HTERT RPE-1 (cell line): ENCODE results near the gene MAST4.

Experiments
- in situ Hi-C: fragments of 300-500 bp; cut with MboI; formaldehyde crosslinking; loops from 4 replicates; pipeline ENCODE4 v1.14.3; 2020; ENCODE audit warnings: low sequenced_read_pairs

The MAST4 gene

DNA sequence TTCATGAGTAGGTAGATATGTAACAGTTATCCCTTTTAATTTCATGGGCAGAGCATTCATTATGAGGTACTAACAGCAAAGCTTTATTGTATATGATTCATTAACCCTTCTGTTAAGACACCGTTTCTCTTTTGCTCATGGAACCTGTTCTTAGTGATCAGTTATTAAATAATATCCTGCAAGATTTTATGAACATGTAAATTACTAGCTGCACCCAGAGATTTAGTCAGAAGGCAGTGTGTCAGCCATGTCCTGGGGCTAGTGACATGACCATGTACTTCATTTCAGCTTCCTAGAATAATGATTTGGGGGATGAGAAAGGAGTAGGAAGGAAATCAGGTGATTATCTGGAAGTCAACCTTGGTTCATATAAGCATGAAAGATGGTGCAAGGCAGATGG lies 7.0 kb downstream of the MAST4 start:
- in situ Hi-C loops: no loop called here

DNA sequence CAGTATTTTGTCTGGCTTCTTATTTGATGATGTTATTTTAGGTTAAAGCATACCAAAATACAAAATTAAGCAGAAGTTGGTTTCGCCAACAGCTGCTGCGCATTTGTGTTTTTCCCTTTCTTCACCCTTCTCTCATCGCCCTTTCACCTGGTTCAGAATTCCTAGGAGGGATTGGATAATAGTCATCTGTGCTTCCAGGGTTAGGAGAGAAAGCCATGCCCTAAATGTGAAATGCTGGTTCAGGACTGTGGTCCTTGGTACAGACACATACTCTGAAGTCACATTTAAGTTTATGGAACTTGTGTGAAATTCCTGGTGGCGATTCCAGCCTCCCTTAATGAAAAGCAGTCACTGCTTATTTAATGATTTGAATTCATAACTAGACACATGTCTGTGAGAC lies 7.7 kb downstream of the MAST4 start:
- in situ Hi-C loops: no loop called here

DNA sequence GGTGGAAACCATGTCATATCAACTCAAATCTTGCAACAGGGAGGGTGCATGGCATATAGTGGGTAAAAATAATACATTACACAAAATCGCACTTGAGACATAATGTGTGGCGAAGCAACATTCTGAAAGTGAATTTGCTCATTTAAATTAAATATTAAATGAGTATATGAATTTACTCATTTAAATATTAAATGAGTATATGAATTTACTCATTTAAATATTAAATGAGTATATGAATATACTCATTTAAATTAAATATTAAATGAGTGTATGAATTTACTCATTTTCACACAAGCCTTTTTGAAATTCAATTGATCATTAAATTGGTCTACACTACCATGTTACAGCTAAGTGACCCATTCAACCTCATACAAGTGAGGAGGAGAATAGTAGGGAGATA lies 10.5 kb downstream of the MAST4 start:
- in situ Hi-C loops: no loop called here

DNA sequence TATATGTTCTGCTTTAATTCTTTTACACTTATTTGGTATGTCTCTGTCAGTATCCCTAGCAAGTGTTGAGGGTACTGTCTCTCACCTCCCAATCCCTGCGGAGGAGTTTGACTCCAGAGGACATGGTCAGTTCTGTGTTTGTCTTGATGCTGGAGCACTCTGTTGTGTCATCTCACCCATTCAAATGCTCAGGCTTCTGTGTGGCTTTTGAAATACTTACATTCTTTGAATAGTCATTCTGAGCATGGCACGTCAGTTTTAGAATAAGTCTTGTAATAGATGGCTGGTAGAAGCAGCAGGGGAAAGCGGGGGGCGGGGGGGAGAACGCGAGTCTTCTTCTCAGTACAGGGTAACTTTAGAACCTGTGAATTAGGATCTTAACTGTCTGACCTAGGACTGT lies 12.3 kb downstream of the MAST4 start:
- in situ Hi-C loops: no loop called here

DNA sequence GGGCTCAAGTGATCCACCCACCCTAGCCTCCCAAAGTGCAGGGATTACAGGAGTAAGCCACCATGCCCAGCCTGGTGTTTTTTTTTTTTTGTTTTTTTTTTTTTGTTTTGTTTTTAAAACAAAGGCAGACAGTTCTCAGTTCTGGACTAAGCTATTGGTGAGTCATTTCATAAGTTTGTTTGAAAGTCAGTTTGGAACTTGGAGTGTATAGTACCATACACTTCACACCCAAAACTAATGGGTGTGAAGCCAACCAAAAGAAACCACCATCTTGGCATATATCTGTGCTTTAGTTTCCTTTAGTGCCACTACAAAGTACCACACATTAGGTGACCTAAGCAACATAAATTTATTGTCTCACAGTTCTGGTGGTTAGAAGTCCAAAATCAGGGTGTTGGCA lies 13.4 kb downstream of the MAST4 start:
- in situ Hi-C loops: no loop called here

DNA sequence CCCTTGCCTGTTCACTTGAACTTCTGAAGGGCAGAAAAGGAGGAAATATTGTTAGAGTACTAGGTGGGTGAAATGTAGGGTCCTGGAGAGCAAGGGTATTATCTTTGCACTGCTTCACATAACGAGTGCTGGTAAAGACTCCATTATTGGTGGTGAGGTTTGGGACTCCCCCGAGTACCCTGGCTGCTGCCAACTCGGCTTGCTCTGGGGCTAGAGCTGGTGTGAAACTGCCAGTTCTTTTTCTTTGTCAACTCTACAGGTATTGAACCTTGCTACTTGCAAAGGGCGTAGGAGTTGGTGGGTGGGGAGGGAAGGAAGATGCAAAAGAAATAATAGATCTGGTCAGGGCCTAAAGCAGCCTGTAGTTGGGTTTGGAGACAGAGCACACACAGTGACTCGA lies 16.0 kb downstream of the MAST4 start:
- in situ Hi-C loops: no loop called here

DNA sequence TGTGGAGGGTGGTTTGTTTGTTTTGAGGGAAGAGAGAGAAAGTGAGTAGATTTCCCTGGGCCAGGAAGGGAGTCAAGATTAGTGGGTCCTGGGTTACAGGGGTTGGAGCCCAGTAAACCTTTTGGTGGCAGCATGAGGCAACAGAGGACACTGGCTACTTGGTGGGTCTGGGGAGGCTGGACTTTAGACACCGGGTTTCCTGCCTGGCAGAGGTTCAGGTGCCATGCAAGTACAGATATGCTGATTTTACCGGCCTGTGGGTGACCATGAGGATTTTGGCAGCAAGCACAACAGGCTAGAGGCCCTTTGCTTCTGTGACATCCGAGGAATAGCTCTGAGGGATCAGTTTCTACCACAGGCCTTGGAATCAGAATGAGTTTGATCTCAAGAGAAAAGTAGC lies 18.9 kb downstream of the MAST4 start:
- in situ Hi-C loops: no loop called here

DNA sequence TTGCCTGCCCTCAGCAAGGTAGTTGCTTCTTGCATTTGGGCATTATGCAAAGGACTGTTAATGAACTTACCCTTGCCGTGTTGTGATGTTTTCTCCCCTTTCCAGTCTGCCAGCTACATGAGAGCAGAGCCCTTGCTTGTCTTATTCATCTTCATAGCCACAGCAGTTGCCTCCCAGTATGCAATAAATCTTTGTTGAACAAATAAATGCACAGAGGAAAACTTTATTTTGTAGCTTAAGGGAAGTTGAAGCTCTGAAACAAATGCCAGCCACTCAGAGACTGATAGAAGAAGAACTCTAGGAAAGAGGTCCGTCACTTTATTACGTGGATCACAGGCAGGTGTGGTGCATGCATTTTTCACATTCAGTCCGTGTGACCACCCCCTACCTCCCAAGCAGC lies 19.7 kb downstream of the MAST4 start:
- in situ Hi-C loops: no loop called here

DNA sequence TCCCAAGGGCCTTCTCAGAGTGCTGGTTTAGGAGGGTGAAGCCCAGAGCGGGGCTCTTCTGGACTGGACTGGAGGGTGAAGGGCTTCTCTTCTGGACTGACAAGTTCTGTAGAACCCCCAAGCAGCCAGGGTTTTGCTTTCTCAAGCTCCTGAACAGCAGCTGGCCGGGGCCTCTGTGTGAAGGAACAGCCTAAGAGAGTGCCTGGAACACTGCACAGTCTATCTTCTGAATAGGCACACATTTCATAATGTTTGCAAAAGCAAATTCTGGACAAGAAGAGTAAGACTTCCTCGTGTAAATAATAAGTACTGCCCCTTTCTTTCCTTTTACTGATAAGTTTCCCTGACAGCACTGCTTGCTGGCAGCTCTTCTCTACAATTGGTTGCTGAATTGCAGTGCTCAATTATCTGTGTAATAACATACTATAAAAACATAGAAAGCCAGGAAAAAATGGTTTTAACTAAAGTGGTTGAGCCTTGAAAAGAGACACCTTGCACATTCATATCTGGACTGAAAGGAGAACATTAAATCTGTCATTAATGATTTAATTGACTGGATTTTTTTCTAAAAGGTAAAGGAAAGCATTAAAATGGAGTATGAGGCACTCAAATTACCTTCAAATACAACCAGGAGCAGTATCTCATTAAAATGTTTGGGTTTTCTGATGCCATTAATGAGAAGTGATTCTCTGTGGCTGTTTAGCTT lies 20.5 kb downstream of the MAST4 start:
- in situ Hi-C loops: no loop called here

DNA sequence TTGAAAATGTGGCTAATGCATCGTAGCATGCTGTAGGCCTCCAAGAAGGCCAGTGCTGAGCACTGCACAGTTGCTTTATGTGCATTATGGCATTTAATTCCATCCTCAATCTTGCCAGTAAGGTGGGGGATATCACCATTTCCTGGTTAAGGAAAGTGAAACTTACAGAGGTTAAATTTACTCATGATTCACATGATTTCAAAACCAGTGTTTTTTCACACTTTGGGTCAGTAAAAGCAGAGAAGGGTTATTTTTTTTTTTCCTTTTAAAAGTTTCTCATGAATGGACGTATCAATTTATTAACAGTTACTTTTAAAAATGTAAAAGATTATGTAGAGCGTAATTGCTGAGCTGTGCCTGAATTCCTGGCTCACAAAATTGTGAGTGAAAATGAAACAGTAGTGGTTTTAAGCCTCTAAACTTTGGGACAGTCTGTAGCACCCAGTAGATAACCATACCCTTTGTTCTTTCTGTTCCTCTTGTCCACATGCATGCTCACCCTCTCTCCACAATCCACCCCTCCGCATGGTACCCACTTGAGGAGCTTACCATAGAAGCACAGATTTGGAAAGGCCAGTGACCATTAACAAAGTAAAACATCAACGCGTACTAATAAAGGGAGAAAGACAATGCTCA lies 21.2 kb downstream of the MAST4 start:
- in situ Hi-C loops: no loop called here

DNA sequence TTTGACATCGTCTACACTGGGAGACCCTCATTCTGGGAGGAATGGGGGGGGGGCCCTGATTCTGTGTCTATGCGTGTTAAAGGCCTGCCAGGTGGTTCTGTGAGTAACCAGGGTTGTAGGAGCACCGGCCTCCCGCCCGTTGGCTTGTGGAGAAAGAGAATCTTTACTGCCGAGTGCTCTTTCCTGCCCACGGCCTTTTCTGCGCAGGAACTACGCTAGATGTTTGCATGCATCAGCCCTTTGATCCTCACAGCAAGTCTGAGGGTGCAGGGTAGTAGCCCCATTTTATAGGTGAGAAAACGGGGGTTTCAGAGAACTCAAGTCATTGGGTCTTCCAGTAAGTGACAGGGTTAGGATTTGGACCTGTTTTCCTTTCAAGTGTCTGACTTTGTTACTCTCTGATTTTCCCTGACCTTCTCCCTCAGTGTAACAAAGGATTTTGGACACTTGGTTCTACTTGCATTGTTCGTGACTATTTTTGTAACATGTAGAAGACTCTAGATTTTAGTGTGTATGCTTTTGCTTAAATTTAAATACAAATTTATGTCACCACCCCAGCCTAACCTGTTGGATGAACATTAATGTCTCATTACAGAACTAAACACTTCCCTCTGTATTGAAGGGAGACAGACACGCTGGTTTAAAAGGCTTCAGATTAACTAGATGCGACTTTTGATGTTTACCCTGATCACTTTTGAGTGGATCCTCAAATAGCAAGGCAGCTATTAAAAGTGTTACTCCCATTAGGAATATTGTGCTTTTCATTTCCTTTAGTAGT lies 22.0 kb downstream of the MAST4 start:
- in situ Hi-C loops: no loop called here

DNA sequence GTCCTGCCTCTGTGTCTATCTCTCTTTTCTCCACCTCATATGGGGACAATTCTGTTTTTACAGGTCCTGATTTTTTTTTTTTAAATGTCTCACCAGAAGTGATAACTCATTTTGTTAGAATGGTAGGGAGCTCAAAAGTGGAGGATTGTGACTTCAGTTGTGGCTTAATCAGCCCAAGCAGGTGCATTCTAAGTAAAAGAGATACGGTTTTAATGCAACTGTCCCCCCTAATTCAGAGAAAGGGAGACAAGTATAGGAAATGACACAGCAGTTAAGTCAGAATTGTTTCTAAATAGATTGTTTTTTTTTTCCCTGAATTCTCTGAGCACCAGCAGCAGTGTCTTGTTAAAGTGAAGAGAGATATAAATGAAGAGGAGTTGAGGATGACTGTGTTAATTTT lies 24.5 kb downstream of the MAST4 start:
- in situ Hi-C loops: no loop called here

DNA sequence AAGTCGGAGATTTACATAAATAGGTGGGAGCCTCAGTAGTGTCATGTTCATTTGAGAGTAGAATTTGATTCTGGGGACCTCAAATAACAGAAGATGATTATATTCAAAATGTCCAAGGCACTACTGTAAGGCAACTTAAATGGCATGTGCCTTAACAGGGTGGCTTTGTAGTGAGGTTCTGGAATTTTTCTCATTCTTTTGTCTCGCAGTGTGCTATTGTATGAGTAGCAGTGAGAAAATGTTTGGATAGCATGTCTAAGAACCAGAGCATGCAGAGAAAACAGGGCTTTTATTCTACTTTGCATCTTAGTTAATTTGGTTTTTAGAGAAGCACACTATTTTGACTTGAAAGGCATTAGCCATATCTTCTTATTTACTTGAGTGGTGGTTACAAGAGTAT lies 25.0 kb downstream of the MAST4 start:
- in situ Hi-C loops: no loop called here

DNA sequence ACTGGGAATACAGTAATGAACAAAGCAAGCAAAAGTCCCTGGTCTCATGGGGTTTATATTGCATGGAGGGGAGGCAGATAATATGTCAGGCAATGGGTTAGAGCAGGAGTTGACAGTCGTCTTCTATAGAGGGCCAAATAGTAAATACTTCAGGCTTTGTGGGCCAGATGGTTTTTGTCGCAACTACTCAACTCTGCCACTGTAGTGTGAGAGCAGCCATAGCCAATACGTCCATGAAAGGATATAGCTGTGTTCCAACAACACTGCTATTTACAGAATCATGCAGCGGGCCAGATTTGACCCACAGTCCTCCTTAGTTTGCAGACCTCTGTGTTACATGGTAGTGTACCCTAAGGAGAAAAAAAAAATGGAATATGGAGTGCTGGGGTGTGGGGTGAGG lies 25.5 kb downstream of the MAST4 start:
- in situ Hi-C loops: no loop called here

DNA sequence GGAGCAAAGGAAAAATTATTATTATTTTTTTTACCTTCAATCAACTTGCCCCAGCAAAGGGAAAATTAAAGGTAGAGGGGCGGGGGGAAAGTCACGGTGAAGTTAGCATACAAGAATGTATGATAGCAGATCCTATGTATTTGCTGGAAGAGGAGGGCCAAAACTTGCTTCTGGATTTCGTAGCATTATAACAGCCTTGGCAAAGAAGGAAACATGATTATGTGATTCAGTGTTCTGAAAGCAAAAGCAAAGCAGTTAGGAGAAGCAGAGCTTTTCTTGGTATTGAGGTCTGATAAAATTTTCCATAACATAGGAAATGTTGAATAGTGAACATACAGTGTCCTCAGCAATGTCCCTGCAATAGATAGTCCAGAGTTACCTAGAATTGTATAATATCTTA lies 32.4 kb downstream of the MAST4 start:
- in situ Hi-C loops: no loop called here

DNA sequence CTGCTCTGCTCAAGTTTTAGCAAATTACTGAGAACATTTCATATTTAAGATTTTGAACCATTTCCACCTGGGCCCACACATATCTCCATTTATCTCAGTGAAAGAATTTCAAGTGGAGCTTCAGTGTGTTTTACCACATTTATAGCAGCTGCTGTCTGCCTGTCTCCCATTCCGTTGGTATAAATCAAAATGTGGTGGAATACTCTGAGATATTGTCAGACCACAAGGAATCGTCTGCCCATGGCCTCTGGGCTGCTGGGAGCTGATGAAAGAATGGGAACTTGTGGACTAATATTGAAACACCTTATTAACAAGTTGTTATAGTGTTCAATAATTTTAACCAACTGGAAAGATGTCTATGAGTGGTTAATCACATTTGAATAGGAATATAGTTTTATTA lies 33.3 kb downstream of the MAST4 start:
- in situ Hi-C loops: no loop called here

DNA sequence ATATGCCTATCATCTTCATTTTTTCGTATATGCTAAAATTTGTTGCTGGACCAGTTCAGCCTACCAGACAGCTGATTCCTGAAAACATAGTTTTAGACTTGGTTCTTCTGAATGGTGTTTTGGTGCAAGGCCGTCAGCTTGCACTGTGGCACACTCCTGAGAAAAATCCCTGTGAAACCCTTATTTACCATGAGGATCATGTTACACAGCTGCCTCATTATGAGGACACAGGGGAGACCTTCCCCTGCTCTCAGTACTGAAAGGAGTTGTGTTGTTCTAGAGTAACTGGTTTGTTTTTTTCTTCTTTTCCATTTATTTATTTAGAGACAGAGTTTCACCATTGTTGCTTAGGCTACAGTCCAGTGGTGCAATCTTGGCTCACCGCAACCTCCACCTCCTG lies 37.6 kb downstream of the MAST4 start:
- in situ Hi-C loops: no loop called here

DNA sequence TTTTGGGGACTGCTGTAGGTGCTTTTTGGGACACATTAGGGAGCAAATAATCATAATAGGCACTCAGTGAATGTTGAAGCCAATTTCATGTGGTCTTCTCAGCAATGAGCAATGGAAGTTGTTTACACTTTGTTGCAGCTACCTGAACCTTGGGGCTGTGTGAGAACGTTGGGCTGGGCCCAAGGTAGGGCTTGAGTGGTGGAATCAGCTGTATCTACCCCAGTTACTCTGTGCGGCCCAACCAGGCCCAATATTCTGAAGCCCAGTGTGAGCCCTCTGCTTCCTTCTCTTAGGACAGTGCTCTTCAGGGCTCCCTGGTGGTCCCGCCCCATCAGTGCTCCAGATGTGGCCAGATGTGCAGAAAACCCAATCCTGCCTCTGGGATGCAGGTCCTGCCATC lies 38.4 kb downstream of the MAST4 start:
- in situ Hi-C loops: no loop called here

DNA sequence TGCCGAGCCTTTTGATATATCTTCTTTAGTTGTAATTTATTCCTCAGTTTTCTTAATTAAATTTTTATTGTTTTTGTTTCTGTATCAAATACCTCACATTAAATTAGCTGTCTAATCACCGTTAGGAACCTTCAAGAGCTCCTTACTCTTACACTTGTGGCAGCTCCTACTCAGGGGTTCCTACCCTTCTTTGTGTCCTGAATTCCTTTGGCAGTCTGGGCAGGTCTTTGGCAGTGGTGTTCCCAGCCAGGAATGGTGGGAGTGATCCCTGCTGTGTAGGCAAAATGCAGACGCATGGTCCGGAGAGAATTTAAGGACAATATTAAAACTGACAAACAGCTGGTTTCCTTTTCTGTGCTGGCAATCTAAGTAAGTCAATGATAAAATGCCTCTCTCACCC lies 41.8 kb downstream of the MAST4 start:
- in situ Hi-C loops: no loop called here

DNA sequence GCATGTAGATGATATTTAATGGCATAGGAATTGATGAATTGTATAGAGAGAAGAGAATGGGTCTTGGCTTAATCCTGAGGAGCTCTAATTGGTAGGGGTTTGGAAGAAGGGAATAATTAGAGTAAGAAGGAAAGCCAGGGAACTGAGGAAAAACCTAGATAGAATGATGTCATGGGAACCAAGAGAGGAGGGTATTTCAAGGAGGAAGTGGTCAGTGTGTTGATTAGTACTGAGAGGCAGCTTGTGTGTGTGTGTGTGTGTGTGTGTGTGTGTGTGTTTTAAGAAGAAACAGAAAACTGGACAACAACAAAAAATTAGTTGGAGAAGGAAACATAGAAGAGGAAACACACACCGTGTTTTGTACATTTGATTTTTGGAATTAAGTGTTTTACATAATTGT lies 42.8 kb downstream of the MAST4 start:
- in situ Hi-C loops: no loop called here

DNA sequence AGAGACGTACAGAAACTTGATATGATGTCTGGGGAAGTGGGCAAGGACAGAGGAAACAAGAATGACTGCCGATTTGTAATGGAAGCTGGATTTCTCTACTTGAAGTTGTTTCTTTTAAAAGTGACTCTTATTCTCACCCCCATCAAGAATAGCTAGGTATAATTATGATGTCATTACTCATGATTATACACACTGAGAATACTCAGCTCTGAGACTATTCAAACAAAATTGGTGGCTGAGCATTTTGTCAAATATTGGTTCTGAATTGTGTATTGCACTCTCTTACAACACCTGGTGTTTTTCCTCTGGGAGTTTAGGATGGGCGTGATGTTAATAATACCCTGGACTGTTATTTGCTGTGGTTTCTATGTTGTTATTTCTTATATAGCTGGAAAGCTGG lies 46.3 kb downstream of the MAST4 start:
- in situ Hi-C loops: no loop called here

DNA sequence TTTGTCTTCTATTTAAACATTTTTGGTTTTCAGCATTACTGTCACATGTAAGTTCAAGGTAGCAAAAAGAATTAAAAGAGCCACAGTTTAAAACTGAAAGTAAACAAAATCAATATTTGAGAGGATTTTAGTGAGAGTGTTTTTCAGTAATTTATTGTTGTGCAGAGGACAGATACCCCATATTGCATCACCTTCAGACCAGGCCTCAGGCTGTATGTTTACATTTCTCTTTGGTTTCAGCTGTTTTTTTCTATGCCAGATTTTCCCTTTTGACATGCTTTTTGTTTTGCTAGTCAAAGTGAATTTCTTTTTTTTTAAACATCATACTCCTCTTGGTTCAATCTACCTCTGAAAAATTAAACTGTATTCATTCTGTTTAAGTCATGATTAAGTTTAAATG lies 47.2 kb downstream of the MAST4 start:
- in situ Hi-C loops: no loop called here
